IMR-90 (cell line): ENCODE measurements around the gene GLUD1. TPM values are rescaled to one million over a fixed set of nuclear protein-coding genes. Genes with fewer than 3 reads are reported as not detected.
"Not testable (repeated sequence)": the region's sequence is repeated elsewhere in the genome, so short reads cannot be mapped to it uniquely, and the experiment has no call there.

ENCODE experiments used
- ATAC-seq: fragments of 200-7000 bp; cut with Tn5 transposase; 2 replicates; pipeline ENCODE4 v1.9.1; 2020; ENCODE audit warnings: low read depth, mild to moderate bottlenecking, moderate library complexity
- BruUV-seq: library from RNA; stranded (reverse); fragments of 400-500 nt; replicated peaks from 2 replicates; lab custom pipeline; 2021; lab: Mats Ljungman, UMichigan
- CTCF ChIA-PET: fragments of 300-600 bp; formaldehyde crosslinking; extraction: SDS; loops from one replicate; lab custom pipeline; 2021; ENCODE audit warnings: antibody characterized with exemption; lab: Yijun Ruan, JAX
- POLR2A ChIA-PET: fragments of 300-600 bp; sonication (Branson Sonifier 250); formaldehyde crosslinking; loops from one replicate; lab custom pipeline; 2022; ENCODE audit warnings: antibody characterized with exemption; ENCODE audit not compliant: unreplicated experiment; lab: Charles Lee
- DNase-seq: peaks from one replicate; pipeline ENCODE4 v3.0.0; 2013
- H2AFZ ChIP-seq: replicated peaks from 2 replicates; pipeline ENCODE3; 2013; ENCODE audit warnings: low read length, mild to moderate bottlenecking; ENCODE audit not compliant: poor library complexity
- H2AK5ac ChIP-seq: 2 replicates; pipeline ENCODE4 v1.6.1; 2013; ENCODE audit warnings: low read depth, low read length, inconsistent platforms
- H2AK9ac ChIP-seq: replicated peaks from 2 replicates; pipeline ENCODE3; 2013; ENCODE audit warnings: mild to moderate bottlenecking, low read depth, low read length, moderate library complexity; ENCODE audit not compliant: poor library complexity
- H2BK120ac ChIP-seq: 2 replicates; pipeline ENCODE4 v1.6.1; 2013; ENCODE audit warnings: low read depth, low read length, inconsistent platforms
- H2BK15ac ChIP-seq: 3 replicates; pipeline ENCODE4 v1.6.1; 2013; ENCODE audit warnings: low read depth, low read length, inconsistent platforms
- H2BK20ac ChIP-seq: 2 replicates; pipeline ENCODE4 v1.6.1; 2013; ENCODE audit warnings: low read depth, mild to moderate bottlenecking, inconsistent platforms, low read length, moderate library complexity
- H2BK5ac ChIP-seq: 2 replicates; pipeline ENCODE4 v1.6.1; 2013; ENCODE audit warnings: mild to moderate bottlenecking, low read depth, low read length, inconsistent platforms; ENCODE audit not compliant: poor library complexity, severe bottlenecking
- H3K14ac ChIP-seq: replicated peaks from 2 replicates; pipeline ENCODE4 v1.6.1; 2013; ENCODE audit warnings: low read depth, low read length, inconsistent platforms
- H3K18ac ChIP-seq: 2 replicates; pipeline ENCODE4 v1.6.1; 2013; ENCODE audit warnings: low read depth, low read length, control low read depth
- H3K23ac ChIP-seq: 2 replicates; pipeline ENCODE4 v1.6.1; 2013; ENCODE audit warnings: low read depth, low read length, inconsistent platforms
- H3K27ac ChIP-seq: 2 replicates; pipeline ENCODE4 v1.5.1; 2013; ENCODE audit warnings: mild to moderate bottlenecking, control low read depth, low read length; ENCODE audit not compliant: insufficient read depth
- H3K27me3 ChIP-seq: 2 replicates; pipeline ENCODE4 v1.6.1; 2013; ENCODE audit warnings: low read length; ENCODE audit not compliant: control insufficient read depth, insufficient read depth
- H3K36me3 ChIP-seq: 2 replicates; pipeline ENCODE4 v1.6.1; 2013; ENCODE audit warnings: low read length, mixed read lengths; ENCODE audit not compliant: control insufficient read depth, insufficient read depth
- H3K4ac ChIP-seq: 2 replicates; pipeline ENCODE4 v1.6.1; 2013; ENCODE audit warnings: low read depth, low read length, inconsistent platforms
- H3K4me1 ChIP-seq: 2 replicates; pipeline ENCODE4 v1.6.1; 2013; ENCODE audit warnings: low read length, mixed read lengths; ENCODE audit not compliant: control insufficient read depth, insufficient read depth
- H3K4me2 ChIP-seq: 2 replicates; pipeline ENCODE4 v1.6.1; 2013; ENCODE audit warnings: low read depth, mild to moderate bottlenecking, control low read depth, low read length, moderate library complexity
- H3K4me3 ChIP-seq: 2 replicates; pipeline ENCODE4 v1.5.1; 2013; ENCODE audit warnings: low read depth, mild to moderate bottlenecking, control low read depth, low read length, moderate library complexity; ENCODE audit not compliant: insufficient read depth
- H3K56ac ChIP-seq: 2 replicates; pipeline ENCODE4 v1.6.1; 2013; ENCODE audit warnings: low read length, inconsistent platforms; ENCODE audit not compliant: insufficient read depth; ENCODE audit errors: extremely low read depth
- H3K79me1 ChIP-seq, 2 experiments: 2 replicates each; pipeline ENCODE4 v1.6.1; 2013; ENCODE audit warnings: low read length in 2 of 2, inconsistent platforms in 1 of 2, low read depth in 1 of 2
- H3K9ac ChIP-seq: 2 replicates; pipeline ENCODE4 v1.6.1; 2013; ENCODE audit warnings: low read depth, low read length, control low read depth
- H3K9me1 ChIP-seq: 2 replicates; pipeline ENCODE4 v1.6.1; 2013; ENCODE audit warnings: low read length, inconsistent platforms; ENCODE audit not compliant: insufficient read depth
- H3K9me3 ChIP-seq: 2 replicates; pipeline ENCODE4 v1.6.1; 2013; ENCODE audit warnings: low read length; ENCODE audit not compliant: control insufficient read depth, insufficient read depth
- H4K20me1 ChIP-seq: 2 replicates; pipeline ENCODE4 v1.6.1; 2013; ENCODE audit warnings: low read length, inconsistent platforms; ENCODE audit not compliant: insufficient read depth
- H4K5ac ChIP-seq: 2 replicates; pipeline ENCODE4 v1.6.1; 2013; ENCODE audit warnings: mild to moderate bottlenecking, low read depth, low read length, control low read depth
- H4K8ac ChIP-seq, 2 experiments: 2 replicates each; pipeline ENCODE4 v1.6.1; 2013; ENCODE audit warnings: low read depth in 2 of 2, low read length in 2 of 2, control low read depth in 1 of 2, inconsistent platforms in 1 of 2
- H4K91ac ChIP-seq: 2 replicates; pipeline ENCODE4 v1.6.1; 2013; ENCODE audit warnings: low read depth, low read length, inconsistent platforms; ENCODE audit not compliant: insufficient read depth
- WGBS, 2 experiments: methylation state at CpG; one replicate each; pipeline versions ENCODE4 v1.1.5 to v1.1.7; 2013; ENCODE audit warnings: missing lambda C conversion rate in 2 of 2; ENCODE audit not compliant: insufficient read length in 1 of 2; ENCODE audit errors: extremely low coverage in 2 of 2; 5-methylcytosine and 5-hydroxymethylcytosine counted together
- dilution Hi-C: fragments of 300-500 bp; cut with HindIII; formaldehyde crosslinking; loops from one replicate; pipeline ENCODE4 v1.14.3; 2018; ENCODE audit warnings: low sequenced_read_pairs; ENCODE audit not compliant: unreplicated experiment
- in situ Hi-C: fragments of 300-500 bp; cut with MboI; formaldehyde crosslinking; loops from 3 replicates; pipeline ENCODE4 v1.14.3; 2019; ENCODE audit warnings: low sequenced_read_pairs, inconsistent platforms, mixed read lengths
- intact Hi-C: fragments of 100-400 bp; cut with micrococcal nuclease; formaldehyde crosslinking; loops from 2 replicates; pipeline ENCODE4 v1.10.0; 2022
- polyA plus RNA-seq, 3 experiments: library from polyadenylated mRNA; depleted of rRNA; stranded (reverse); fragments of >200 nt; gene quantifications; 2 replicates each; pipeline ENCODE4 v1.2.3, GENCODE V29; 2012; ENCODE audit warnings: low replicate concordance in 1 of 3
- total RNA-seq: library from RNA; depleted of rRNA; stranded (reverse); fragments of >200 nt; gene quantifications from 2 replicates; pipeline ENCODE4 v1.2.3, GENCODE V29; 2012

Gene GLUD1
- total and polyA plus RNA-seq, 2 of the 4 experiments (the other 2 are of a cell fraction) = 64.8 to 210 TPM

- H2AK9ac ChIP-seq, H3K23ac ChIP-seq, H2AK5ac ChIP-seq, H3K27ac ChIP-seq, ATAC-seq, H3K36me3 ChIP-seq, POLR2A ChIA-PET, H3K18ac ChIP-seq, BruUV-seq, H4K91ac ChIP-seq, dilution Hi-C loops, H3K56ac ChIP-seq, H3K27me3 ChIP-seq, DNase-seq, H2BK20ac ChIP-seq, H3K4ac ChIP-seq, H2BK120ac ChIP-seq, H3K79me1 ChIP-seq, H3K4me2 ChIP-seq, H2BK15ac ChIP-seq, H4K8ac ChIP-seq, H4K20me1 ChIP-seq, in situ Hi-C loops, H3K9ac ChIP-seq, H3K4me1 ChIP-seq, CTCF ChIA-PET, H2BK5ac ChIP-seq, intact Hi-C loops, H3K14ac ChIP-seq, H3K9me1 ChIP-seq, H2AFZ ChIP-seq, H3K4me3 ChIP-seq, H4K5ac ChIP-seq, H3K9me3 ChIP-seq: not testable (repeated sequence)
- WGBS, 2 experiments = 83% methylated on average over 1 of the region's 1 CpG; no CpG with 5 or more reads in 1 of the 2 experiments
These were observed 64.2 kb downstream of the GLUD1 start for GRCh38 chr10:87030419-87030818.

GRCh38 chr10:87026747-87027508, 67.7 kb downstream of the GLUD1 start:
- H2AK9ac ChIP-seq, H2BK20ac ChIP-seq, H3K23ac ChIP-seq, H4K8ac ChIP-seq, H3K79me1 ChIP-seq, H4K5ac ChIP-seq, BruUV-seq, H3K27me3 ChIP-seq, H3K36me3 ChIP-seq, CTCF ChIA-PET, H3K18ac ChIP-seq, H3K9me3 ChIP-seq, H2BK15ac ChIP-seq, H4K91ac ChIP-seq, H4K20me1 ChIP-seq, H3K9ac ChIP-seq, POLR2A ChIA-PET, dilution Hi-C loops, H3K4me1 ChIP-seq, H3K27ac ChIP-seq, ATAC-seq, H3K4me2 ChIP-seq, H2BK5ac ChIP-seq, H2BK120ac ChIP-seq, H2AFZ ChIP-seq, H3K56ac ChIP-seq, H3K14ac ChIP-seq, H3K4ac ChIP-seq, intact Hi-C loops, in situ Hi-C loops, DNase-seq, H3K9me1 ChIP-seq, H3K4me3 ChIP-seq: not testable (repeated sequence)
- peak overlapping the region; percentile 59; the same call in 1 of the 2 replicates for H2AK5ac ChIP-seq
- 50% methylated on average over 1 of the region's 17 CpGs; no CpG with 5 or more reads in 1 of the 2 experiments for WGBS, 2 experiments
